ENCODE results near the gene NPAT. TPM values are rescaled to one million over a fixed set of nuclear protein-coding genes. Genes with fewer than 3 reads are reported as not detected.
A peak's percentile ranks its signal among the peaks of the same experiment; 100 is the strongest.

The NPAT gene
- total and polyA plus RNA-seq, 5 experiments from 2014 or later: 34.9 to 75.8 (median 52.8) TPM

- H3K4me1 Mint-ChIP-seq: peaks cover 21 to 91% (median 76%) of the 10 kb centered on the region in 4 donors
- H3K36me3 Mint-ChIP-seq: peaks cover 19 to 81% (median 55%) of the 10 kb centered on the region in 3 donors
- peak overlapping the region in 9 of 10 donors; percentile 74 to 98 (median 91) for H3K27ac Mint-ChIP-seq
- ATAC-seq: no peak
- DNase-seq: no peak
- POLR2A ChIA-PET: interaction anchor here (0.7 to 14.0 kb wide), 4 partner anchors 3 to 109 kb away, joined by 7 to 705 read pairs (median 357); partner anchors contain the start of genes ATM and NPAT
- H3K4me3 Mint-ChIP-seq: peak overlapping the region in 8 of 10 donors; percentile 56 to 76 (median 68)
- H3K27me3 Mint-ChIP-seq: no peaks in the 10 kb centered on the region
- no peaks in the 10 kb centered on the region for H3K9me3 Mint-ChIP-seq
Measured at GRCh38 chr11:108233277-108233945, 11.0 kb upstream of the NPAT start.

- POLR2A ChIA-PET: interaction anchor here (8.5 to 13.4 kb wide), 2 partner anchors 9 to 23 kb away, joined by 75 to 705 read pairs; no protein-coding TSS in a partner anchor
- H3K27ac Mint-ChIP-seq: peak overlapping the region in 9 of 10 donors; percentile 57 to 98 (median 95)
- H3K36me3 Mint-ChIP-seq: peaks cover 19 to 69% (median 57%) of the 10 kb centered on the region in 3 donors
- ATAC-seq (no peak), DNase-seq (no peak)
- H3K4me3 Mint-ChIP-seq: peak overlapping the region in 6 of 10 donors; percentile 76 to 90 (median 84)
- peaks cover 8 to 67% (median 55%) of the 10 kb centered on the region in 4 donors for H3K4me1 Mint-ChIP-seq
- H3K9me3 Mint-ChIP-seq: no peaks in the 10 kb centered on the region
- H3K27me3 Mint-ChIP-seq: no peaks in the 10 kb centered on the region
Measured at GRCh38 chr11:108228251-108228650, 5.8 kb upstream of the NPAT start.

DNA sequence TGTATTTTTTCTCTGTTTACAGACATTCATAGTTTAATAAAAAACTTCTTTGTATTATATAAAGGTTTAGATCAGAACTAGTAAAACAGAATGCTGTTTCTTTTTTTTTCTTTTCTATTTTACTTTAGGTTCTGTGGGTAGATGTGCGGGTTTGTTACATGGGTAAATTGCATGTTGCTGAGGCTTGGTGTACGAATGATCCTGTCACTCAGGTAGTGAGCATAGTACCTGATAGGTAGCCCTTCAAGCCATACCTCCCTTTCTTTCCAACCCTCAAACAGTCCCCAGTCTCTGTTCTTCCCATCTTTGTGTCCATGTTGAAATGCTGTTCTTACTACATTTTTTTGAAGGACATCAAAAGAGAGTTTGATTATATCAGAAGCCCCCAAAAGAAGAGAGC is 3.6 kb upstream of the NPAT start:
- H3K27ac Mint-ChIP-seq: peak overlapping the region in 3 of 10 donors; percentile 92 to 97 (median 95)
- no peak for ATAC-seq
- peak in 4 of 10 donors; percentile 22 to 51 (median 32) for DNase-seq
- no peaks in the 10 kb centered on the region for H3K27me3 Mint-ChIP-seq
- no peak overlapping the region for H3K4me3 Mint-ChIP-seq
- H3K4me1 Mint-ChIP-seq: peaks cover 8 to 47% (median 36%) of the 10 kb centered on the region in 4 donors
- H3K36me3 Mint-ChIP-seq: peaks cover 12 to 46% (median 40%) of the 10 kb centered on the region in 3 donors
- no peaks in the 10 kb centered on the region for H3K9me3 Mint-ChIP-seq
- POLR2A ChIA-PET: interaction anchor here (0.6 to 13.4 kb wide), 5 partner anchors 11 to 45 kb away, joined by 4 to 705 read pairs (median 73); no protein-coding TSS in a partner anchor

GRCh38 chr11:108224911-108225786 is 2.7 kb upstream of the NPAT start:
- POLR2A ChIA-PET: interaction anchor here (0.7 to 13.4 kb wide), 8 partner anchors 12 to 440 kb away, joined by 3 to 705 read pairs (median 6); partner anchors contain the start of genes CUL5 and DDX10
- no peaks in the 10 kb centered on the region for H3K9me3 Mint-ChIP-seq
- H3K4me1 Mint-ChIP-seq: peaks cover 12 to 47% (median 36%) of the 10 kb centered on the region in 4 donors
- H3K27me3 Mint-ChIP-seq: no peaks in the 10 kb centered on the region
- ATAC-seq (no peak), DNase-seq (peak in 7 of 10 donors; percentile 25 to 78 (median 64))
- no peak overlapping the region for H3K4me3 Mint-ChIP-seq
- H3K36me3 Mint-ChIP-seq: peaks cover 12 to 44% (median 33%) of the 10 kb centered on the region in 3 donors
- no peak overlapping the region for H3K27ac Mint-ChIP-seq

DNA sequence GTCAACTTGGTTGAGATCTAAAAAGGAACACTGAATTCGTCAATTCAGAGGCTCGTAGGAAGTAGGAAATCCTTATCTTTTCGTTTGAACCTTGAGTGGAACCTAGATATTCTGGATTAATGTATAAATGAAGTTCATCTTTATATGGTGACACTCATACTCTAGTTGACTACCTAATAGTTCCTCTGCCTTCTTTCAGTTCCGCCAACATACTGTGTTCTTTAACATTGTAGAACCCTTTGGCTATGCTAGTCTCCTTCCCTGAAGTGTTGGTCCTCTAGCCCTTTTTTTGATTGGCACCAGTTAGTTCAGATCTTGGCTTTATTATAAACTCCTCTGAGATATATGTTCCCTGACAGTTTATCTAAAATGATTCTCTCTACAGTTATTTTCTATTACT is 1.9 kb upstream of the NPAT start:
- no peak for ATAC-seq
- POLR2A ChIA-PET: interaction anchor here (0.8 to 13.4 kb wide), 12 partner anchors 12 to 441 kb away, joined by 3 to 705 read pairs (median 10); partner anchors contain the start of genes CUL5 and DDX10
- H3K9me3 Mint-ChIP-seq: no peaks in the 10 kb centered on the region
- no peak overlapping the region for H3K27ac Mint-ChIP-seq
- peaks cover 12 to 41% (median 27%) of the 10 kb centered on the region in 3 donors for H3K36me3 Mint-ChIP-seq
- H3K4me3 Mint-ChIP-seq: no peak overlapping the region
- H3K27me3 Mint-ChIP-seq: no peaks in the 10 kb centered on the region
- DNase-seq: no peak
- H3K4me1 Mint-ChIP-seq: peaks cover 17 to 47% (median 36%) of the 10 kb centered on the region in 4 donors

- H3K27me3 Mint-ChIP-seq: no peaks in the 10 kb centered on the region
- H3K9me3 Mint-ChIP-seq: no peaks in the 10 kb centered on the region
- ATAC-seq: peak; percentile 12 to 21
- H3K36me3 Mint-ChIP-seq: peaks cover 6 to 39% (median 21%) of the 10 kb centered on the region in 3 donors
- no peak overlapping the region for H3K27ac Mint-ChIP-seq
- H3K4me3 Mint-ChIP-seq: no peak overlapping the region
- H3K4me1 Mint-ChIP-seq: peaks cover 21 to 50% (median 39%) of the 10 kb centered on the region in 4 donors
- peak in 5 of 10 donors; percentile 38 to 77 (median 66) for DNase-seq
- POLR2A ChIA-PET: interaction anchor here (0.8 to 13.4 kb wide), 22 partner anchors 12 to 442 kb away, joined by 3 to 705 read pairs (median 6); partner anchors contain the start of genes C11orf65, CUL5 and DDX10
Measured at GRCh38 chr11:108223348-108224149, 1.1 kb upstream of the NPAT start.

GRCh38 chr11:108221911-108222573 is 396 bp downstream of the NPAT start:
- no peaks in the 10 kb centered on the region for H3K27me3 Mint-ChIP-seq
- peaks cover 4 to 39% (median 14%) of the 10 kb centered on the region in 3 donors for H3K36me3 Mint-ChIP-seq
- H3K4me1 Mint-ChIP-seq: peaks cover 25 to 55% (median 45%) of the 10 kb centered on the region in 4 donors
- POLR2A ChIA-PET: interaction anchor here (0.6 to 13.4 kb wide), 22 partner anchors 9 to 245 kb away, joined by 3 to 705 read pairs (median 6); partner anchors contain the start of genes C11orf65 and CUL5
- no peak overlapping the region for H3K4me3 Mint-ChIP-seq
- H3K9me3 Mint-ChIP-seq: no peaks in the 10 kb centered on the region
- ATAC-seq: peak; percentile 3 to 9
- peak in 5 of 10 donors; percentile 34 to 63 (median 59) for DNase-seq
- H3K27ac Mint-ChIP-seq: no peak overlapping the region

DNA sequence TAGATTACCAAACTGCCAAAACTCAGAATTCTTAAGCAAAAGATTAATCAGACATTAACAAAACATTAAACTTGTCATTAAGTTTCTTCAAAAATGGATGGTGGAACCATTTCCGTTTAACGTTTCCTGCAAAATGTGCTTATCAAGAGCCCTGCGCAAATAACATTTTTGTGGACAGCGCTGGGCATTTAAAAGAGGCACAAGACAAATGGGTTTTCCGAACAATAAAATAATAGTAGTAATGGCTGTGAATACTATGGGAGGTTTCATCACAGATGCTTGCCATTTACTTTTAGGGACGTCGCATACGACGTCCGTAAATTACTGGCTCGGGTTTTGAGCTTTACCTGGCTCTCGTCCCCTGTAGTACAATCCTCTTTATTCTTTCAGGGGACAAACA is 1.1 kb downstream of the NPAT start:
- POLR2A ChIA-PET: interaction anchor here (1.2 to 13.4 kb wide), 11 partner anchors 10 to 70 kb away, joined by 3 to 705 read pairs (median 6); no protein-coding TSS in a partner anchor
- ATAC-seq (no peak), DNase-seq (peak in 1 of 10 donors; percentile 26)
- peaks cover 3 to 36% (median 7%) of the 10 kb centered on the region in 3 donors for H3K36me3 Mint-ChIP-seq
- no peak overlapping the region for H3K27ac Mint-ChIP-seq
- no peaks in the 10 kb centered on the region for H3K27me3 Mint-ChIP-seq
- H3K9me3 Mint-ChIP-seq: no peaks in the 10 kb centered on the region
- H3K4me3 Mint-ChIP-seq: no peak overlapping the region
- peaks cover 30 to 55% (median 47%) of the 10 kb centered on the region in 4 donors for H3K4me1 Mint-ChIP-seq

- Mint-ChIP-seq H3K4me3 (no peak overlapping the region), H3K36me3 (peaks cover 0 to 33% (median 4%) of the 10 kb centered on the region in 3 donors), H3K9me3 (no peaks in the 10 kb centered on the region), H3K27me3 (no peaks in the 10 kb centered on the region), H3K4me1 (peaks cover 32 to 55% (median 50%) of the 10 kb centered on the region in 4 donors), H3K27ac (no peak overlapping the region)
- POLR2A ChIA-PET: interaction anchor here (3.3 to 13.4 kb wide), 4 partner anchors 16 to 58 kb away, joined by 52 to 705 read pairs (median 74); no protein-coding TSS in a partner anchor
- ATAC-seq (no peak), DNase-seq (no peak)
Measured at GRCh38 chr11:108220721-108221336, 1.6 kb downstream of the NPAT start.

GRCh38 chr11:108218912-108219783 is 3.3 kb downstream of the NPAT start:
- no peaks in the 10 kb centered on the region for H3K27me3 Mint-ChIP-seq
- peak overlapping the region in 7 of 10 donors; percentile 12 to 84 (median 64) for H3K27ac Mint-ChIP-seq
- no peak for ATAC-seq
- H3K4me1 Mint-ChIP-seq: peaks cover 42 to 67% (median 63%) of the 10 kb centered on the region in 4 donors
- POLR2A ChIA-PET: interaction anchor here (0.9 to 1.6 kb wide), 4 partner anchors 12 to 108 kb away, joined by 3 to 11 read pairs (median 5); no protein-coding TSS in a partner anchor
- H3K36me3 Mint-ChIP-seq: peaks cover 0 to 48% (median 0%) of the 10 kb centered on the region in 3 donors
- H3K9me3 Mint-ChIP-seq: no peaks in the 10 kb centered on the region
- H3K4me3 Mint-ChIP-seq: peak overlapping the region in 3 of 10 donors; percentile 57 to 82 (median 68)
- DNase-seq: no peak

Measured in naive thymus-derived CD8-positive, alpha-beta T cell (primary cell).